Stomach (tissue), 9 donors: ENCODE measurements around the gene KCNG4. TPM values are rescaled to one million over a fixed set of nuclear protein-coding genes. Genes with fewer than 3 reads are reported as not detected.

ENCODE experiments used
- DNase-seq, 2 donors: peaks; one replicate each; pipeline versions ENCODE4 v3.0.0 to v3.0.0-alpha.2; 2013 to 2019
- H3K27ac ChIP-seq, 5 donors: fragments of 200-600 bp in 4 of 5; sonication (generic) in 4 of 5; one replicate each; pipeline ENCODE4 v1.5.1; 2013 to 2019; ENCODE audit warnings: mild to moderate bottlenecking in 1 of 5, moderate library complexity in 1 of 5
- H3K27me3 ChIP-seq, 3 donors: fragments of 200-600 bp; sonication (generic); one replicate each; pipeline ENCODE4 v1.5.1; 2017 to 2019; ENCODE audit warnings: mixed run types in 1 of 3
- H3K36me3 ChIP-seq, 4 donors: fragments of 200-600 bp; sonication (generic); 1 replicate in 3 of 4; 2 replicates in 1 of 4; pipeline ENCODE4 v1.5.1; 2016 to 2019
- H3K4me1 ChIP-seq, 4 donors: fragments of 200-600 bp; sonication (generic); one replicate each; pipeline ENCODE4 v1.5.1; 2016 to 2019
- H3K4me3 ChIP-seq, 4 donors: fragments of 200-600 bp; sonication (generic) in 3 of 4; one replicate each; pipeline ENCODE4 v1.5.1; 2016 to 2019; ENCODE audit warnings: mild to moderate bottlenecking in 1 of 4
- H3K9me3 ChIP-seq, 4 donors: fragments of 200-600 bp; sonication (generic); one replicate each; pipeline ENCODE4 v1.5.1; 2016 to 2019
- CTCF ChIP-seq, 7 experiments: fragments of 450-650 bp in 4 of 7; fragments of 200-600 bp in 3 of 7; sonication (generic) in 3 of 7; IDR thresholded peaks; one replicate each; pipeline ENCODE4 v1.5.1; 2016 to 2019; ENCODE audit warnings: antibody characterized with exemption in 7 of 7, control low read depth in 2 of 7, mild to moderate bottlenecking in 1 of 7
- EP300 ChIP-seq: sonication (generic); formaldehyde crosslinking; IDR thresholded peaks from one replicate; pipeline ENCODE4 v1.6.1; 2017; ENCODE audit warnings: antibody characterized with exemption
- POLR2A ChIP-seq, 4 donors: fragments of 450-650 bp; IDR thresholded peaks; one replicate each; pipeline ENCODE4 v1.6.1; 2016; ENCODE audit warnings: antibody characterized with exemption in 4 of 4, control low read depth in 2 of 4, mild to moderate bottlenecking in 1 of 4, moderate library complexity in 1 of 4
- POLR2AphosphoS5 ChIP-seq, 3 donors: sonication (generic); formaldehyde crosslinking; IDR thresholded peaks; one replicate each; pipeline ENCODE4 v1.6.1; 2016; ENCODE audit warnings: antibody characterized with exemption in 3 of 3
- WGBS, 5 donors: extraction: QIAGEN DNeasy Blood & Tissue Kit in 3 of 5; methylation state at CpG; one replicate each; pipeline versions ENCODE4 v1.1.5 to v1.1.7; 2013 to 2018; 5-methylcytosine and 5-hydroxymethylcytosine counted together
- intact Hi-C: fragments of 100-400 bp; cut with DNase I; formaldehyde crosslinking; loops from one replicate; pipeline ENCODE4 v1.15.1; 2023; ENCODE audit warnings: low total_unique reads
- polyA plus RNA-seq, 3 donors: library from polyadenylated mRNA; stranded (reverse); fragments of 200-250 nt; gene quantifications; one replicate each; pipeline ENCODE4 v1.2.3, GENCODE V29; 2013
- total RNA-seq, 5 donors: library from RNA; depleted of rRNA; stranded (reverse); fragments of >200 nt; gene quantifications; one replicate each; pipeline versions ENCODE4 v1.1.0 to v1.2.3, GENCODE V29; 2014 to 2016
- donor health status: healthy with polysubstance abuse.
- donor health status: Bipolar disorder and iron deficiency.
- donor health status: healthy.

The KCNG4 gene
- total and polyA plus RNA-seq, 8 donors: not detected

- H3K4me1 ChIP-seq: no peaks in the 10 kb centered on the region
- TF ChIP-seq EP300 (no peak), CTCF (IDR thresholded peaks at IDR 0.05) (no peak), POLR2AphosphoS5 (IDR thresholded peaks at IDR 0.05) (no peak), POLR2A (IDR thresholded peaks at IDR 0.05) (no peak)
- H3K4me3 ChIP-seq: no peak overlapping the region
- no peak overlapping the region for H3K27ac ChIP-seq
- intact Hi-C loops: no loop called here
- no peaks in the 10 kb centered on the region for H3K9me3 ChIP-seq
- no peaks in the 10 kb centered on the region for H3K36me3 ChIP-seq
- DNase-seq: no peak
- H3K27me3 ChIP-seq: peaks cover 0 to 25% (median 0%) of the 10 kb centered on the region in 3 donors
- 65 to 100% (median 92%) methylated on average over 3 of the region's 3 CpGs for WGBS, 5 donors
These were observed 23.1 kb upstream of the KCNG4 start for GRCh38 chr16:84262939-84263338.

- Histone ChIP-seq H3K36me3 (no peaks in the 10 kb centered on the region), H3K27me3 (peaks cover 0 to 23% (median 0%) of the 10 kb centered on the region in 3 donors), H3K4me3 (no peak overlapping the region), H3K4me1 (no peaks in the 10 kb centered on the region), H3K9me3 (no peaks in the 10 kb centered on the region), H3K27ac (no peak overlapping the region)
- intact Hi-C loops: no loop called here
- no peak for TF ChIP-seq POLR2A (IDR thresholded peaks at IDR 0.05)
- TF ChIP-seq CTCF (IDR thresholded peaks at IDR 0.05): no peak
- TF ChIP-seq POLR2AphosphoS5 (IDR thresholded peaks at IDR 0.05): no peak
- no peak for TF ChIP-seq EP300
- 83 to 93% (median 86%) methylated on average over 4 of the region's 4 CpGs for WGBS, 5 donors
- no peak for DNase-seq
These were observed 22.2 kb upstream of the KCNG4 start for GRCh38 chr16:84262031-84262430.

- Histone ChIP-seq H3K36me3 (no peaks in the 10 kb centered on the region), H3K27ac (no peak overlapping the region), H3K27me3 (peaks cover 0 to 23% (median 0%) of the 10 kb centered on the region in 3 donors), H3K9me3 (no peaks in the 10 kb centered on the region), H3K4me3 (no peak overlapping the region), H3K4me1 (no peaks in the 10 kb centered on the region)
- 81 to 86% (median 83%) methylated on average over 23 of the region's 23 CpGs for WGBS, 5 donors
- DNase-seq: no peak
- intact Hi-C loops: no loop called here
- no peak for TF ChIP-seq CTCF (IDR thresholded peaks at IDR 0.05)
- no peak for TF ChIP-seq EP300
- TF ChIP-seq POLR2AphosphoS5 (IDR thresholded peaks at IDR 0.05): no peak
These were observed 21.1 kb upstream of the KCNG4 start for GRCh38 chr16:84260766-84261554.

- peaks cover 0 to 23% (median 0%) of the 10 kb centered on the region in 3 donors for H3K27me3 ChIP-seq
- WGBS, 5 donors: 88 to 96% (median 93%) methylated on average over 3 of the region's 3 CpGs
- peaks cover 0 to 8% (median 7%) of the 10 kb centered on the region in 4 donors for H3K9me3 ChIP-seq
- no peak overlapping the region for H3K4me3 ChIP-seq
- no peak overlapping the region for H3K27ac ChIP-seq
- intact Hi-C loops: no loop called here
- no peak for TF ChIP-seq POLR2AphosphoS5 (IDR thresholded peaks at IDR 0.05)
- no peak for TF ChIP-seq POLR2A (IDR thresholded peaks at IDR 0.05)
- TF ChIP-seq CTCF (IDR thresholded peaks at IDR 0.05): no peak
- TF ChIP-seq EP300: no peak
- no peak for DNase-seq
- H3K4me1 ChIP-seq: no peaks in the 10 kb centered on the region
- no peaks in the 10 kb centered on the region for H3K36me3 ChIP-seq
These were observed 19.9 kb upstream of the KCNG4 start for GRCh38 chr16:84259691-84260090.
